ENCODE measurements around the gene ABCF3.

Gene ABCF3

DNA sequence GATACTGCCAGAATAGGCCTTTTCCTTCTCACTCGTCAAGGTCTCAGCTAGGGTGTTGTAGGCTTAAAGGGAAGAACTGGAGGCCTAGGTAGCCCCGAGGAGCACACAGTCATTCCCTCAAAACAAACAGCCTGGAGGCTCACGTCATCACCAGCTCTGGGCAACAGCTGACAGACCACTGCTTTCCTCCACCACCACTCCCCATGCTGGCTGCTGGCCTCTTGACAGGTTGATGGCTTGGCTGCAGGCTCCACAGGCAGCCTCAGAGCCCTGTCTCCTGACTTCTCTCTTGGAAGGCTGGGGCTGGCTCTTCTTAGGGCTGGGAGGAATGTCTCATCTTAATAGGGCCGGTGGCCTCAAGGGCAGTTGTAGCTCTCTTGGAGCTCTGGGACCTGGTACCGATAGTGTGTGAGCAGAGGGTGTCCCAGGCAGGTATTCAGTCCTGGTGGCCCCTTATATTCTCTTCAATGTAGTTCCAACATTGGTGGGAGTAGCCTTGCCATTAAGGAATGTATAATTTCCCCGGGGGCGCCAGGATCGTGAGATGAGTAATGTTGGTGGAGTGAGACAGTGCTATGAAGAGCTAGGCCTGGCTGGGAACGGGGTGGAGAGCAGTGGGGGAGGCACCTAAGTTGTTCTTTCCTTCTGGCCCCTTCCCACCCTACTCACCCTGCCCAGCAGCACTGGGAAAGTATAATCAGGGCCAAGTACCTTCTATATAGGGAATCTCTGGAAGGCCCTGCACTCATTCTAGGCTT lies 17.5 kb upstream of the ABCF3 start:
- no peak for DNase-seq (ENCODE audit: low spot score)

DNA sequence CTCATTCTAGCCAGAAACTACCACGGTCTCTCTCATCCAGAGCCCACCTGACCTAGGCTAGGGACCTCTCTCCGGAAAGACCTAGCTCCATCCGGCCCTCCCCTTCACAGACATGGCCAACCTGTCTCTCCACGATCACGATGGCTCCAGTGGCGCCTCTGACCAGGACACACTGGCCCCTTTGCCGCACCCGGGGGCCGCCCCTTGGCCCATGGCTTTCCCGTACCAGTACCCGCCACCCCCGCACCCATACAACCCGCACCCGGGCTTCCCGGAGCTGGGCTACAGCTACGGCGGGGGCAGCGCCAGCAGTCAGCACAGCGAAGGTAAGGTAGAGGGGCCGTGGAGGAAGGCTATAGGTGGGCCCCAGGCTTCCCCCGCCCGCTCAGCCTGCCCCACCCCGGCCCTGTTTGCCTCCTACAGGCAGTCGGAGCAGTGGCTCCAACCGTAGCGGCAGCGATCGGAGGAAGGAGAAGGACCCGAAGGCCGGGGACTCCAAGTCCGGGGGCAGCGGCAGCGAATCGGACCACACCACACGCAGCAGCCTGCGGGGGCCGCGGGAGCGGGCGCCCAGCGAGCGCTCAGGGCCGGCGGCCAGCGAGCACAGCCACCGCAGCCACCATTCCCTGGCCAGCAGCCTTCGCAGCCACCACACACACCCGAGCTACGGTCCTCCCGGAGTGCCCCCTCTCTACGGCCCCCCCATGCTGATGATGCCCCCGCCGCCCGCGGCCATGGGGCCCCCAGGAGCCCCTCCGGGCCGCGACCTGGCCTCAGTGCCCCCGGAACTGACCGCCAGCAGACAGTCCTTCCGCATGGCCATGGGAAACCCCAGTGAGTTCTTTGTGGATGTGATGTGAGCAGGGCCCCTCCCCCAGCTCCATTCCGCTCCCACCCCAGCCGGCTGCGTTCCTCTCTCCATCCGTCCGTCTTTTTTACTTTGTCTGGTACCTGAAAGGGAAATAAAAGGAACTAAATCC lies 15.8 kb upstream of the ABCF3 start:
- no peak for DNase-seq (ENCODE audit: low spot score)

GRCh38 chr3:184171562-184171961 lies 14.4 kb upstream of the ABCF3 start:
- no peak for DNase-seq (ENCODE audit: low spot score)

- DNase-seq (ENCODE audit: low spot score): no peak
Measured at GRCh38 chr3:184172681-184173373, 13.2 kb upstream of the ABCF3 start.

GRCh38 chr3:184173374-184173722 lies 12.7 kb upstream of the ABCF3 start:
- DNase-seq (ENCODE audit: low spot score): no peak

DNA sequence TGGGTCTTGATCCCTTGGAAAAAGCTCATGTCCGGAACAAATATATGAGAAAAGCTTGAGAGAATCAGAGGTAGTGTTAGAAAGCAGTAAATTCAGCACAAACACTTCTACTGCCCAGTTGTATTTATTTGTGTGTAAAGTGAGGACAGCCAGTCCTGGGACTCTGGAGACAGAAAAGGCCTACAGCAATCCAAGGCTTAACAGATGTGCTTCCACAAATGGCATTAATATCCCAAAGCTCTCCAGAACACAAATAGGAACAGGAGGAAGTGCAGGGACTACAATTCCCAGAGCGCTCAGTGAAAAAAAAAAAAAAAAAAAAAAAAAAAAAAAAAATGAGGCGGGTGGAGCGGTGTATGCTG lies 11.7 kb upstream of the ABCF3 start:
- DNase-seq (ENCODE audit: low spot score): no peak

GRCh38 chr3:184174646-184175492 lies 11.1 kb upstream of the ABCF3 start, which contains the start of gene AP2M1:
Gene AP2M1 (plus strand): TSS chr3:184174855. CDS start chr3:184176994, 2,139 bp downstream.
- peak; percentile 99 for DNase-seq (ENCODE audit: low spot score)

DNA sequence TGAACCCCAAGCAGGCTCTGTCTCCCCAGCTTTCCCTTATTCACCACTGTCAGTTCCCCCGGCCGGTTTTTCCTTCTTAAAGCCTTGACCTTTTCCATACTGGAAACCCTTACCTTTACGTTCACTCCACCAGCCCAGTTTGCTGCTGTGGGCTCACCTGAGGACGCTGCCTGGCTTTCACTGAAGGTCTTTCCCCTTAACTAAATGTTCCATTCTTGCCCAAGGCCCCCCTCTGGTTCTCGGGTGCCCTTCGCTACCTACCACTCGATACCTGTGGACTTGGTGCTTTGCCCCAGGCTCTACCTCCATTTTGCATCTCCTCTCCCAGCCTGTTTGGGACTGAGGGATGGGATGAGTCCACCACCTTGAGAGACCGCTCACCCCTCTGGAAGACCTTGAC lies 10.5 kb upstream of the ABCF3 start:
- no peak for DNase-seq (ENCODE audit: low spot score)

DNA sequence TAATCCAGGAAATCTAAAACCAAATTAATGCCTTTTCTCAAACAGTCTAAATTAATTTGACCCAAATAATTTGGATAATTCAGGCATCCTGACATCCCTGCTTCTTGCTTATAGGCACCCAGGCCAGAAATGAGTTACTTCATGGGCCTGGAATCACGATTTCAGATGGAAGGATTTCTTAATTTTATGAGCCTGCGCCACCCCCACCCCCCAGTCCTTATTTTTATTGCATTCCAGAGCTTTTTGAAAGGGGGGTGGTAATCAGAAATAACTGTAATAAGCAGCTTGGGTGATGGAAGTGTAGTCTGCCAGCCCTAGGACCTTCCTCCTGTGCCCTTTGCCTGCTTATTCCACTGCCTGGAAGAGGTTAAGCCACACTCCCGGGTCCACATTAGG lies 10.0 kb upstream of the ABCF3 start:
- no peak for DNase-seq (ENCODE audit: low spot score)

GRCh38 chr3:184176377-184177330 lies 9.3 kb upstream of the ABCF3 start:
- DNase-seq (ENCODE audit: low spot score): no peak

DNA sequence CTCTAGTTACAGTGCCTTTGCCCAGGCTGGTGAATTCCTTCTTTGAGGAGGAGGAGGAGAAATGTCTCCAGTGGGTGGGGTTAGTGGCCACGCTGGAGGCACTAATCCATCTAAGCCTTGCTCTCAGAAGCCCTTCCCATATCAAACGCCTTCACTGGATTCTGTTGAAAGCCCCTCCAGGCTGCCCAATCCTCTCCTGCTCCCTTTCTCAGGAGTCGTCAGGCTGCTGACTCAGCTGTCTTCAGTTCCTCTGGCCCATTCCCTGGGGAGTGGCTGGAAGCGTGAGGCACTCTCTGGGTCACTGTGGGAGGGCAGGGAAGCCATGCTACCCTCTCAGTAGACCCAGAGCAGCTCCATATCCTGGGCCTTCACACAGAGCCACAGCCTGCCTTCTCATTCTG lies 8.7 kb upstream of the ABCF3 start:
- no peak for DNase-seq (ENCODE audit: low spot score)

GRCh38 chr3:184177767-184178306 lies 8.2 kb upstream of the ABCF3 start:
- no peak for DNase-seq (ENCODE audit: low spot score)

- no peak for DNase-seq (ENCODE audit: low spot score)
Measured at GRCh38 chr3:184178521-184179138, 7.4 kb upstream of the ABCF3 start.

- no peak for DNase-seq (ENCODE audit: low spot score)
Measured at GRCh38 chr3:184180165-184180564, 5.8 kb upstream of the ABCF3 start.

- no peak for DNase-seq (ENCODE audit: low spot score)
Measured at GRCh38 chr3:184181596-184181995, 4.4 kb upstream of the ABCF3 start.

GRCh38 chr3:184183679-184184078 lies 2.3 kb upstream of the ABCF3 start:
- DNase-seq (ENCODE audit: low spot score): no peak

DNA sequence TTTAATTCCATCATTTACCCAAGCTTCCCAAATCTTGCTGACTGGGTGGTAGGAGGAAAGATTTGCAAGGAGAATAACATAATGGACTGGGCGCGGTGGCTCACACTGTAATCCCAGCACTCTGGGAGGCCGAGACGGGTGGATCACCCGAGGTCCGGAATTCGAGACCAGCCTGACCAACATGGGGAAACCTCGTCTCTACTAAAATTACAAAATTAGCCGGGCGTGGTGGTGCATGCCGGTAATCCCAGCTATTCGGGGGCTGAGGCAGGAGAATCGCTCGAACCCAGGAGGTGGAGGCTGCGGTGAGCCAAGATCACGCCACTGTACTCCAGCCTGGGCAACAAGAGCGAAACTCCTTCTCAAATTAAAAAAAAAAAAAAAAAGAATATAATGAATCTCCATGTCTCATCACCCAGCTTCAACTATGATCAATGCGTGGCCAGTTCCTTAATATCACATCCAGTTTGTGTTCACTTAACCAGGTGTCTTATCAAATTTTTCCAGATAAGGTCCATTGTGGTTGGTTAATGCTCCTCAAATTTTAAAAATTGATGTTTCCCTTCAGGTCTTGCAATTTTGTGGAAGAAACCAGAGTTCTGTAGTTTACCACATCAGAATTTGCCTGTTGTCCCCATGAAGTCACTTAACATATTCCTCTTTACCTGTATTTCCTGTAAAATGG lies 1.3 kb upstream of the ABCF3 start:
- DNase-seq (ENCODE audit: low spot score): no peak

DNA sequence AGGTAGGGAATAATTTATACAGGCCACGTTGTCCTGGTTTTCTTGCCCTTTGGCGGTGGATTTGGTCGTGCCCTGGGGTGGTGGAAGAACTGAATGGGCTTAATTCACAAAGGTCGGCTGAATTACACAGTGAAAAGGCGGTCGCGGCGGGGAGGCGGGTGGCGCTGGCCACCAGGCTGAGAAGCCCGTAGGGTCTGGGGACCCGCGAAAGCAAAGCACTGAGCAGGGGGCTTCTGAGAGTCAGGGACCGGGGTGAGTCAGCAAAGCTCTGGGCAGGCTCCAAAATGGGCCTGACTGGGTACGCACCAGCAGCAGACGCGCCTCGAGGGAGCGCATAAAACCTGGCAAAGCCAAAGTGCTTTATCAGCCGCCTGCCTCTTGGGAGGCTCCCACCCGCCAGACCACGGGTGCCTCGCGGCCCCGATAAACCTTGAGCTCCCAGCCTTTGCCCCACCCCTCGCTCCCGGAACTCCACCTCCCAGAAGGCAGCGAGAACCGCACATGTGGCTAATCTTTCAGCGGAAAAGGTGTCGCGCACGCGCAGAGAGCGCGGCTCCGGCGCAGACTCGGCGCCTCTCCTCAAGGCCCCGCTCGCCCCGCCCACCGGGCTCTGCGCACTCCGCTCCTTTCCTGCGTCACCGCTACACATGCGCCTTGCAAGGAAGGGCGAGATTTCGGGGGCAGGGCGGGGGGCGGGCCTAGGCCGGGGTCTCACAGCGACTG lies 377 bp upstream of the ABCF3 start:
- DNase-seq (ENCODE audit: low spot score): peak; percentile 100

GRCh38 chr3:184186902-184187207 lies 856 bp downstream of the ABCF3 start:
- no peak for DNase-seq (ENCODE audit: low spot score)

Data from left forelimb (tissue), 1 donor.